Measurements from ENCODE around the gene DYNC1LI2. TPM values are rescaled to one million over a fixed set of nuclear protein-coding genes. Genes with fewer than 3 reads are reported as not detected.
"Not testable (repeated sequence)": the region's sequence is repeated elsewhere in the genome, so short reads cannot be mapped to it uniquely, and the experiment has no call there.

The DYNC1LI2 gene
- total RNA-seq, 1 donor from 2014 or later = 63.1 TPM

DNA sequence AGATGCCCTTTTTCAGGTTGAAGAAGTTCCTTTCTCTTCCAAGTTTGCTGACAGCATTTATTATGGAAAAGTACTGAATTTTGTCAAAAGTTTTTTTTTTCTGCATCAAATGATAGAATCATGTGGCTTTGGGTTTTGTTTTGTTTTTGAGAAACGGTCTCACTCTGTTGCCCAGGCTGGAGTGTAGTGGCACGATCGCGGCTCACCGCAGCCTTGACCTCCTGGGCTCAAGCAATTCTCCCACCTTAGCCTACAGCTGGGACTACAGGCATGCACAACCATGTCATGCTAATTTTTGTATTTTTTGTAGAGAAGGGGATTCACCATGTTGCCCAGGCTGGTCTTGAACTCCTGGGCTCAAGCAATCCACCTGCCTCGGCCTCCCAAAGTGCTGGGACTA lies 62.1 kb downstream of the DYNC1LI2 start:
- no peak for TF ChIP-seq CTCF (conservative IDR thresholded peaks at IDR 0.05; ENCODE audit: low read depth, low read length)
- no peak for DNase-seq (ENCODE audit: low read depth)

GRCh38 chr16:66687906-66688625 lies 63.3 kb downstream of the DYNC1LI2 start:
- H3K4me3 ChIP-seq (ENCODE audit: low read depth, low read length) = no peak overlapping the region
- DNase-seq (ENCODE audit: low read depth) = no peak
- no peak for TF ChIP-seq CTCF (conservative IDR thresholded peaks at IDR 0.05; ENCODE audit: low read depth, low read length)

More for the DNA sequence above, 62.1 kb downstream of the DYNC1LI2 start:
- no peak overlapping the region for H3K4me3 ChIP-seq (ENCODE audit: low read depth, low read length)

DNA sequence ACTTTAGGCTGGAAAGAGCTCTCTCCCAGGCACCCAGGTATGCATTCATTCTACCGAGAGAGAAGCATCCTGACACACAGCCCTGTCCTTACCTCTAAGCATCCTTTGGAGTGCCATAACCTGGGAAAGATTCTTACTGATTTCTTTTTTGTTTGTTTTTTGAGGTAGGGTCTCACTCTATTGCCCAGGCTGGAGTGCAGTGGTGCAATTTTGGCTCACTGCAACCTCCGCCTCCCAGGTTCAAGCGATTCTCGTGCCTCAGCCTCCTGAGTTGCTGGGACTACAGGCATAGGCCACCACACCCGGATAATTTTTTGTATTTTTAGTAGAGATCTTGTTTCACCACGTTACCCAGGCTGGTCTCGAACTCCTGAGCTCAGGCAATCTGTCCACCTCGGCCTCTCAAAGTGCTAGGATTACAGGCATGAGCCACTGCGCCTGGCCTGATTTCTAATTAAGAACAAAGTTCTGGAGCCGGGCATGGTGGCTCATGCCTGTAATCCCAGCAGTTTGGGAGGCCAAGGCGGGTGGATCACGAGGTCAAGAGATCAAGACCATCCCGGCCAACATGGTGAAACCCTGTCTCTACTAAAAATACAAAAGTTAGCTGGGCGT lies 65.8 kb downstream of the DYNC1LI2 start:
- H3K4me3 ChIP-seq (ENCODE audit: low read depth, low read length); DNase-seq (ENCODE audit: low read depth): not testable (repeated sequence)

- no peak for DNase-seq (ENCODE audit: low read depth)
- TF ChIP-seq CTCF (conservative IDR thresholded peaks at IDR 0.05; ENCODE audit: low read depth, low read length) = no peak
- H3K4me3 ChIP-seq (ENCODE audit: low read depth, low read length) = no peak overlapping the region
Measured at GRCh38 chr16:66682271-66682670, 69.1 kb downstream of the DYNC1LI2 start.

DNA sequence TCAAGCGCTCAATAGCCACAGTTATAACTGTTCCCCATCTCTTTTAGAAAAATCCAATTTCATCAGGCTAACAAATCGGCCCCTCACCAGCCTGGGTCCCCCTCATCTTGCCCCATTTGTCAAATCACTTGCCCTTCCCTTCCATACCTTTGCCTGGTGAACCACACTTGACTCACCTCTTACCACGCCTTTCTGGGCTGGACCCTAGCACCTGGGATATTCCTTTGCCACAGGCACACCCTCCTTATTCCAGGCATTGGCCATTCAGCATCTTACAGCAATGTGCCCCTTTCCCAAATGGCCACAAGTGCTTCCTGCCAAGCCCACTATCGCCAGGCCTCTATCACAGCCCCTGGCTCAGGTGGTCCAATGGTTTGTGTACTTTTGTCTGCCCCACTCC lies 69.7 kb downstream of the DYNC1LI2 start:
- no peak for DNase-seq (ENCODE audit: low read depth)
- no peak overlapping the region for H3K4me3 ChIP-seq (ENCODE audit: low read depth, low read length)
- TF ChIP-seq CTCF (conservative IDR thresholded peaks at IDR 0.05; ENCODE audit: low read depth, low read length) = no peak

DNA sequence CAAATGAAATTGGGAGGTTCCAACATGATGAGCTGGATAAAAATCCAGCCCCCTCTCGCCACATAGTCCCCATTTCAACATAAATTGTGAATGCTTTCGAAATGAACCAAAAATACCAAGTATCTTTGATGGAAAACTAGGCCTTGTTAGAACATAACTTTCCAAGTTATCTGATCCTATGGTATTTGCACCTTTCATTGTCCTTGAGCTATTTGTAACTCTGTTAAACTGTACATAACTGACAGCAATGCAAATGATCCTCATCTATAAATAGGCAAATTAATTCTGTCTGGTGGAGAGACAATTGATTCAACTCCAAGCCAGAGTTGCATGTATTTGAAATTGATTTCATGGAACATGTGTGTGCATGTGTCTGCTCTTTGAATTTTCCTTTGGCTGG lies 73.1 kb downstream of the DYNC1LI2 start:
- DNase-seq (ENCODE audit: low read depth) = no peak
- H3K4me3 ChIP-seq (ENCODE audit: low read depth, low read length) = no peak overlapping the region
- no peak for TF ChIP-seq CTCF (conservative IDR thresholded peaks at IDR 0.05; ENCODE audit: low read depth, low read length)

- no peak for DNase-seq (ENCODE audit: low read depth)
- TF ChIP-seq CTCF (conservative IDR thresholded peaks at IDR 0.05; ENCODE audit: low read depth, low read length) = no peak
- H3K4me3 ChIP-seq (ENCODE audit: low read depth, low read length) = no peak overlapping the region
Measured at GRCh38 chr16:66677836-66678235, 73.6 kb downstream of the DYNC1LI2 start.

Measured in epithelial cell of proximal tubule (primary cell).